ENCODE measurements around the gene DISP3. TPM values are rescaled to one million over a fixed set of nuclear protein-coding genes. Genes with fewer than 3 reads are reported as not detected.

Gene DISP3
- total and polyA plus RNA-seq, 2 of the 4 experiments (the other 2 are of a cell fraction): 0.05 TPM; not detected in 1

Other genes with a start within 250 kb of the DISP3 start
- 33.6 and 36.7 TPM in 2 replicates for gene MTOR, start 216.6 kb upstream of the DISP3 start, total RNA-seq (2012; rRNA removed)
- gene MTOR, start 216.6 kb upstream of the DISP3 start, polyA plus RNA-seq (2012; rRNA removed): 19.2 and 19.5 TPM in 2 replicates
- 4.7 and 6.3 TPM in 2 replicates for gene UBIAD1, start 206.0 kb upstream of the DISP3 start, total RNA-seq (2012; rRNA removed)
- gene UBIAD1, start 206.0 kb upstream of the DISP3 start, polyA plus RNA-seq (2012; rRNA removed): 9.4 and 9.5 TPM in 2 replicates
- 0.36 and 0.56 TPM in 2 replicates for gene FBXO2, start 175.3 kb downstream of the DISP3 start, total RNA-seq (2012; rRNA removed)
- 1.7 and 2.1 TPM in 2 replicates for gene FBXO2, start 175.3 kb downstream of the DISP3 start, polyA plus RNA-seq (2012; rRNA removed)
- gene FBXO44, start 175.7 kb downstream of the DISP3 start, total RNA-seq (2012; rRNA removed): 7.8 and 9.3 TPM in 2 replicates
- gene FBXO44, start 175.7 kb downstream of the DISP3 start, polyA plus RNA-seq (2012; rRNA removed): 25.5 and 30.5 TPM in 2 replicates
- 6.4 and 6.8 TPM in 2 replicates for gene FBXO6, start 185.0 kb downstream of the DISP3 start, total RNA-seq (2012; rRNA removed)
- 7.5 and 9.9 TPM in 2 replicates for gene FBXO6, start 185.0 kb downstream of the DISP3 start, polyA plus RNA-seq (2012; rRNA removed)
- 44.6 and 47.5 TPM in 2 replicates for gene MAD2L2, start 202.0 kb downstream of the DISP3 start, total RNA-seq (2012; rRNA removed)
- gene MAD2L2, start 202.0 kb downstream of the DISP3 start, polyA plus RNA-seq (2012; rRNA removed): 70.9 and 80.4 TPM in 2 replicates
- gene DRAXIN, start 212.6 kb downstream of the DISP3 start, total RNA-seq (2012; rRNA removed): under 0.01 TPM in 2 replicates
- gene DRAXIN, start 212.6 kb downstream of the DISP3 start, polyA plus RNA-seq (2012; rRNA removed): 0.01 and 0.02 TPM in 2 replicates

Data from IMR-90 (cell line).